ENCODE data around the gene PTH1R. TPM values are rescaled to one million over a fixed set of nuclear protein-coding genes. Genes with fewer than 3 reads are reported as not detected.

PTH1R gene
- total and polyA plus RNA-seq, 10 of the 15 experiments (the other 5 are each of a cell fraction or from before 2014, with no cell fraction given) = not detected

DNA sequence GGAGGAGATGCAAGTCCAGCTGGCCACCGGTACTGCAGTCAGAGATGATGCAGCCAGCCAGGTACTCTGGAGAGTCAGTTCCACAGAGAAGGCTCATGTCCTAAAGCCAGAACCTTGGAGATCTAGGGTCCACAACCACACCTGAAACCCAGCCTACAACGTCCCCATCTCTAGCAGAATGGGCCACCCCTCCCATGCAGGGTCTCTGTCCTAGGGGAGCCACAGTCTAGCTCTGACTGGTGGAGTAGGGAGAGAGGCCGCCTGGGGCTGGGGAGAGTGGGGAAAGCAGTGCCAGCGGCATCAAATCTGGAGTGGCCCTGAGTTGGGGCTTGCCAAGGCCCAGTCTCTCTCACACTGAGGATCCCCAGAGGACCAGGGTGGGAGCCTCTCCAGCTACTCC lies 43.5 kb downstream of the PTH1R start:
- DNase-seq (ENCODE audit: low read depth, low spot score) (no peak), ATAC-seq (no peak), FAIRE-seq (no peak)
- CTCF ChIA-PET = interaction anchor here (1.6 kb wide), 1 partner anchor 77 kb away, joined by 6 read pairs; no protein-coding TSS in a partner anchor
- POLR2A ChIA-PET = no interaction called here
- Histone ChIP-seq H3K9me3 (replicated peaks; ENCODE audit: control insufficient read depth, insufficient read depth, low read length) (peaks cover 17% of the 10 kb centered on the region; the same call in 2 of the 3 replicates), H3K4me2 (ENCODE audit: control insufficient read depth, insufficient read depth) (no peak overlapping the region), H3K4me1 (ENCODE audit: control insufficient read depth, insufficient read depth, low read length) (peaks cover 20% of the 10 kb centered on the region), H3K36me3 (ENCODE audit: control insufficient read depth in 2 of 2, insufficient read depth in 2 of 2, low read length in 1 of 2) (peaks cover 52 to 67% of the 10 kb centered on the region in 2 experiments), H3K79me2 (ENCODE audit: control insufficient read depth, insufficient read depth, low read length) (peaks cover 15% of the 10 kb centered on the region), H3K9ac (ENCODE audit: control insufficient read depth, insufficient read depth, low read length) (no peak overlapping the region), H4K20me1 (ENCODE audit: control insufficient read depth, insufficient read depth) (no peaks in the 10 kb centered on the region), H3K27me3 (replicated peaks in 1 of 2; ENCODE audit: control insufficient read depth in 2 of 2, insufficient read depth in 2 of 2, low read length in 1 of 2) (no peaks in the 10 kb centered on the region), H3K27ac (ENCODE audit: control insufficient read depth, insufficient read depth) (no peak overlapping the region), H3K4me3 (no peak overlapping the region), H2AFZ (ENCODE audit: control insufficient read depth, low read depth, low read length) (no peak overlapping the region)
- TF ChIP-seq MYB (IDR thresholded peaks at IDR 0.05; ENCODE audit: borderline replicate concordance, low read depth, low read length) = no peak
- no peak for TF ChIP-seq PAX5 (IDR thresholded peaks at IDR 0.05; ENCODE audit: borderline replicate concordance, low read depth, low read length)
- TF ChIP-seq NFYB (IDR thresholded peaks at IDR 0.05; ENCODE audit: insufficient read depth, low read depth, low read length) = no peak
- TF ChIP-seq CBX3 (IDR thresholded peaks at IDR 0.05; ENCODE audit: borderline replicate concordance, low read depth) = no peak
- TF ChIP-seq SMAD5 (IDR thresholded peaks at IDR 0.05; ENCODE audit: low read depth) = no peak
- no peak for TF ChIP-seq MTA2 (IDR thresholded peaks at IDR 0.05; ENCODE audit: low read depth)
- no peak for TF ChIP-seq TCF12 (IDR thresholded peaks at IDR 0.05; ENCODE audit: low read depth, low read length)
- TF ChIP-seq, protein P1, sequence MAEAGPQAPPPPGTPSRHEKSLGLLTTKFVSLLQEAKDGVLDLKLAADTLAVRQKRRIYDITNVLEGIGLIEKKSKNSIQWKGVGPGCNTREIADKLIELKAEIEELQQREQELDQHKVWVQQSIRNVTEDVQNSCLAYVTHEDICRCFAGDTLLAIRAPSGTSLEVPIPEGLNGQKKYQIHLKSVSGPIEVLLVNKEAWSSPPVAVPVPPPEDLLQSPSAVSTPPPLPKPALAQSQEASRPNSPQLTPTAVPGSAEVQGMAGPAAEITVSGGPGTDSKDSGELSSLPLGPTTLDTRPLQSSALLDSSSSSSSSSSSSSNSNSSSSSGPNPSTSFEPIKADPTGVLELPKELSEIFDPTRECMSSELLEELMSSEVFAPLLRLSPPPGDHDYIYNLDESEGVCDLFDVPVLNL (IDR thresholded peaks at IDR 0.05; ENCODE audit: low read depth, low read length) = no peak
- no peak for TF ChIP-seq STAT1 (conservative IDR thresholded peaks at IDR 0.05)
- no peak for TF ChIP-seq SMAD1 (IDR thresholded peaks at IDR 0.05; ENCODE audit: low read depth, partially characterized antibody)
- TF ChIP-seq, protein P2, sequence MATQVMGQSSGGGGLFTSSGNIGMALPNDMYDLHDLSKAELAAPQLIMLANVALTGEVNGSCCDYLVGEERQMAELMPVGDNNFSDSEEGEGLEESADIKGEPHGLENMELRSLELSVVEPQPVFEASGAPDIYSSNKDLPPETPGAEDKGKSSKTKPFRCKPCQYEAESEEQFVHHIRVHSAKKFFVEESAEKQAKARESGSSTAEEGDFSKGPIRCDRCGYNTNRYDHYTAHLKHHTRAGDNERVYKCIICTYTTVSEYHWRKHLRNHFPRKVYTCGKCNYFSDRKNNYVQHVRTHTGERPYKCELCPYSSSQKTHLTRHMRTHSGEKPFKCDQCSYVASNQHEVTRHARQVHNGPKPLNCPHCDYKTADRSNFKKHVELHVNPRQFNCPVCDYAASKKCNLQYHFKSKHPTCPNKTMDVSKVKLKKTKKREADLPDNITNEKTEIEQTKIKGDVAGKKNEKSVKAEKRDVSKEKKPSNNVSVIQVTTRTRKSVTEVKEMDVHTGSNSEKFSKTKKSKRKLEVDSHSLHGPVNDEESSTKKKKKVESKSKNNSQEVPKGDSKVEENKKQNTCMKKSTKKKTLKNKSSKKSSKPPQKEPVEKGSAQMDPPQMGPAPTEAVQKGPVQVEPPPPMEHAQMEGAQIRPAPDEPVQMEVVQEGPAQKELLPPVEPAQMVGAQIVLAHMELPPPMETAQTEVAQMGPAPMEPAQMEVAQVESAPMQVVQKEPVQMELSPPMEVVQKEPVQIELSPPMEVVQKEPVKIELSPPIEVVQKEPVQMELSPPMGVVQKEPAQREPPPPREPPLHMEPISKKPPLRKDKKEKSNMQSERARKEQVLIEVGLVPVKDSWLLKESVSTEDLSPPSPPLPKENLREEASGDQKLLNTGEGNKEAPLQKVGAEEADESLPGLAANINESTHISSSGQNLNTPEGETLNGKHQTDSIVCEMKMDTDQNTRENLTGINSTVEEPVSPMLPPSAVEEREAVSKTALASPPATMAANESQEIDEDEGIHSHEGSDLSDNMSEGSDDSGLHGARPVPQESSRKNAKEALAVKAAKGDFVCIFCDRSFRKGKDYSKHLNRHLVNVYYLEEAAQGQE (IDR thresholded peaks at IDR 0.05; ENCODE audit: low read depth, low read length) = no peak
- TF ChIP-seq, protein P3, sequence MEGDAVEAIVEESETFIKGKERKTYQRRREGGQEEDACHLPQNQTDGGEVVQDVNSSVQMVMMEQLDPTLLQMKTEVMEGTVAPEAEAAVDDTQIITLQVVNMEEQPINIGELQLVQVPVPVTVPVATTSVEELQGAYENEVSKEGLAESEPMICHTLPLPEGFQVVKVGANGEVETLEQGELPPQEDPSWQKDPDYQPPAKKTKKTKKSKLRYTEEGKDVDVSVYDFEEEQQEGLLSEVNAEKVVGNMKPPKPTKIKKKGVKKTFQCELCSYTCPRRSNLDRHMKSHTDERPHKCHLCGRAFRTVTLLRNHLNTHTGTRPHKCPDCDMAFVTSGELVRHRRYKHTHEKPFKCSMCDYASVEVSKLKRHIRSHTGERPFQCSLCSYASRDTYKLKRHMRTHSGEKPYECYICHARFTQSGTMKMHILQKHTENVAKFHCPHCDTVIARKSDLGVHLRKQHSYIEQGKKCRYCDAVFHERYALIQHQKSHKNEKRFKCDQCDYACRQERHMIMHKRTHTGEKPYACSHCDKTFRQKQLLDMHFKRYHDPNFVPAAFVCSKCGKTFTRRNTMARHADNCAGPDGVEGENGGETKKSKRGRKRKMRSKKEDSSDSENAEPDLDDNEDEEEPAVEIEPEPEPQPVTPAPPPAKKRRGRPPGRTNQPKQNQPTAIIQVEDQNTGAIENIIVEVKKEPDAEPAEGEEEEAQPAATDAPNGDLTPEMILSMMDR (IDR thresholded peaks at IDR 0.05 in 2 of 3, conservative IDR thresholded peaks at IDR 0.05 in 1 of 3; ENCODE audit: control insufficient read depth in 2 of 3, extremely low read depth in 1 of 3, insufficient read depth in 1 of 3, low read depth in 3 of 3, low read length in 3 of 3) = no peak
- WGBS (ENCODE audit: insufficient coverage, insufficient replicate concordance, low lambda C conversion rate, missing lambda C conversion rate) = 91% methylated on average over 4 of the region's 4 CpGs
- BruUV-seq (replicated peaks) = no TSS peak
- in situ Hi-C loops (cut with MboI) (no loop called here), intact Hi-C loops (cut with micrococcal nuclease; ENCODE audit: unreplicated experiment) (no loop called here)
- RAD21 ChIA-PET (ENCODE audit: unreplicated experiment) = no interaction called here
- SMC1A ChIA-PET (ENCODE audit: uncharacterized antibody, unreplicated experiment) = interaction anchor here (1.2 kb wide), 1 partner anchor 17 kb away, joined by 3 read pairs; no protein-coding TSS in a partner anchor

All from GM12878 (cell line).